Heart left ventricle (tissue), 13 donors: Measurements from ENCODE around the gene DNAJC5.

Source experiments
- POLR2A ChIP-seq, 2 donors: fragments of 450-650 bp; IDR thresholded peaks; one replicate each; pipeline ENCODE4 v1.6.1; 2017; ENCODE audit warnings: antibody characterized with exemption in 2 of 2, mild to moderate bottlenecking in 2 of 2, moderate library complexity in 2 of 2
- TF ChIP-seq, protein P1 (sequence below), 12 donors: fragments of 200-600 bp; sonication (generic) in 4 of 12; IDR thresholded peaks; one replicate each; pipeline versions ENCODE4 v1.5.0 to v1.8.0; 2018 to 2022; ENCODE audit warnings: antibody characterized with exemption in 12 of 12, mild to moderate bottlenecking in 5 of 12
- donor health status: ischemic (EF 13 %, LVEDD 7.1; RV severe dilation, severe dysfunction).
- donor health status: DM: no; HTN: yes; CAD: no.
- donor health status: DM: no; HTN: no; CAD: no.
- donor health status: ischemic (EF 25% LVEDD 6.9; RV normal size, moderate dysfunction).
- donor health status: ischemic (EF 25% LVEDD 5.7; RV mildly dilated, moderate dysfunction).
- donor health status: ischemic (EF 35%, LVEDD 5.7; RV mildly dilated, moderate dysfunction).
- donor health status: nonischemic (EF 11% LVEDD 7.7; RV severe dilation, severe dysfunction).
- donor health status: DM: yes; HTN: yes; CAD: no.
- donor health status: PGD.
- donor health status: ischemic (EF 29% LVEDD 5.4; RV normal size, mild dysfunction).
- donor health status: nonischemic (EF 23%, LVEDD 6.1; RV moderate dilation, normal function).

DNA sequence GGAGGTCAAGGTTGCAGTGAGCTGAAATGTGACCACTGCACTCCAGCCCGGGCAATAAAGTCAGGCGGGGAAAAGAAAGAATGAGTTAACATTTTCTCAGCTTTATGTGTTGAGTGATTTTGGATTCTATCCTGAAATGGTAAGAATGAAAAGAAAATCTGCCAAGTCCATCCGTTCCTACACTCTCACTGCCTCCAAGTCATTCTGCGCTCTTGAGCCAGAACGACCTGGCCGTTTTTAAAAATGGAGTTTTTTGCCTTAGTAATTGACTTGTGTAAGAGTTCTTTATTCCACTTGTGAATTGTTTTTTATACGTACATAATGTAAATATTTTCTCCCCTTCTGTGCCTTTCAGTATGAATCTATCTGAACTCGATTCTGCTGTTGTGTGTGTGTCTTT lies 28.7 kb downstream of the DNAJC5 start:
- TF ChIP-seq, protein P1, sequence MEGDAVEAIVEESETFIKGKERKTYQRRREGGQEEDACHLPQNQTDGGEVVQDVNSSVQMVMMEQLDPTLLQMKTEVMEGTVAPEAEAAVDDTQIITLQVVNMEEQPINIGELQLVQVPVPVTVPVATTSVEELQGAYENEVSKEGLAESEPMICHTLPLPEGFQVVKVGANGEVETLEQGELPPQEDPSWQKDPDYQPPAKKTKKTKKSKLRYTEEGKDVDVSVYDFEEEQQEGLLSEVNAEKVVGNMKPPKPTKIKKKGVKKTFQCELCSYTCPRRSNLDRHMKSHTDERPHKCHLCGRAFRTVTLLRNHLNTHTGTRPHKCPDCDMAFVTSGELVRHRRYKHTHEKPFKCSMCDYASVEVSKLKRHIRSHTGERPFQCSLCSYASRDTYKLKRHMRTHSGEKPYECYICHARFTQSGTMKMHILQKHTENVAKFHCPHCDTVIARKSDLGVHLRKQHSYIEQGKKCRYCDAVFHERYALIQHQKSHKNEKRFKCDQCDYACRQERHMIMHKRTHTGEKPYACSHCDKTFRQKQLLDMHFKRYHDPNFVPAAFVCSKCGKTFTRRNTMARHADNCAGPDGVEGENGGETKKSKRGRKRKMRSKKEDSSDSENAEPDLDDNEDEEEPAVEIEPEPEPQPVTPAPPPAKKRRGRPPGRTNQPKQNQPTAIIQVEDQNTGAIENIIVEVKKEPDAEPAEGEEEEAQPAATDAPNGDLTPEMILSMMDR (IDR thresholded peaks at IDR 0.05), result no peak
- TF ChIP-seq POLR2A (IDR thresholded peaks at IDR 0.05), result no peak
